HCEC 1CT (cell line): Measurements from ENCODE around the gene VPS39.

Experiments used
- DNase-seq: peaks from one replicate; pipeline ENCODE4 v3.0.0-alpha.2; 2017

Gene VPS39

GRCh38 chr15:42141795-42142667, 66.1 kb downstream of the VPS39 start:
- no peak for DNase-seq

DNA sequence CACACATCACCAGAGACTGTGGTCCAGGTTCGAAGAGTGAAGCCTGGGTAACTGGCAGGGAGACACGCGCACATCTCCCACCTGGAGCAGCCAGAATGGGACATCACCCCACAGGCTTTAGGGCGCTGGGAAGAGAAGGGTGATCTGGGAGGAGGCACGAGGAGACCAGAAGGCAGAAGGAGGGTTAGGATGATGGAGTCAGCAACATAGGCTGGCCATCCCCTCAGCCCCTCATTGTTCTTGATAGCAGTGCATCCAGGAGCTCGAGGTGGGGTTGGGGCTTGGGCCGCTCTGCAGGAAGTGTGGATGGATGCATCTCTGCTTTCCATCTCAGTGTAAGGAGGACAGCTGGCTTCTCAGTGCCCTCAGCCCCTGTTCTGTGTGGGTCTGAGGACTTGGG, 66.9 kb downstream of the VPS39 start:
- no peak for DNase-seq

GRCh38 chr15:42140383-42141070, 67.6 kb downstream of the VPS39 start:
- DNase-seq = no peak

GRCh38 chr15:42139596-42139995, 68.5 kb downstream of the VPS39 start:
- DNase-seq = no peak

- no peak for DNase-seq
These were observed 69.1 kb downstream of the VPS39 start for GRCh38 chr15:42138968-42139386.

DNA sequence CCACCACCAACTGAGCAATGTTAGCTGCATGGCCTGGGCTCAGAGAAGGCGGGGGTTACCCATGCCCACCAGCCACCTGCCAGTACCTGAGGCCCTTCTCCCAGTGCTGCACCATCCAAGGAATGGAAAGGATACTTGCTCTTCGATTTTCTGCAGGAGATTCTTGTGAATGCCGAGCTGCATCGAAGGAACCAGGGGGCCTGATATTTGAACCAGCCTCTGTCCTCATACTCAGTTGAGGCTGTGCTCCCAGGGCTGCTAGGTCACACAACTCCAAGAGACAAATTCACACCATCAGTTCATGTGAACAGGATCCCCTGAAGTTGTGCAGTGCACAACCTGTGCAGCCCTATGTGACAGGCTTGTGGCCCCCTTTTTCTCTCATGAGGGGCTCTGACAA, 69.7 kb downstream of the VPS39 start:
- DNase-seq = no peak

DNA sequence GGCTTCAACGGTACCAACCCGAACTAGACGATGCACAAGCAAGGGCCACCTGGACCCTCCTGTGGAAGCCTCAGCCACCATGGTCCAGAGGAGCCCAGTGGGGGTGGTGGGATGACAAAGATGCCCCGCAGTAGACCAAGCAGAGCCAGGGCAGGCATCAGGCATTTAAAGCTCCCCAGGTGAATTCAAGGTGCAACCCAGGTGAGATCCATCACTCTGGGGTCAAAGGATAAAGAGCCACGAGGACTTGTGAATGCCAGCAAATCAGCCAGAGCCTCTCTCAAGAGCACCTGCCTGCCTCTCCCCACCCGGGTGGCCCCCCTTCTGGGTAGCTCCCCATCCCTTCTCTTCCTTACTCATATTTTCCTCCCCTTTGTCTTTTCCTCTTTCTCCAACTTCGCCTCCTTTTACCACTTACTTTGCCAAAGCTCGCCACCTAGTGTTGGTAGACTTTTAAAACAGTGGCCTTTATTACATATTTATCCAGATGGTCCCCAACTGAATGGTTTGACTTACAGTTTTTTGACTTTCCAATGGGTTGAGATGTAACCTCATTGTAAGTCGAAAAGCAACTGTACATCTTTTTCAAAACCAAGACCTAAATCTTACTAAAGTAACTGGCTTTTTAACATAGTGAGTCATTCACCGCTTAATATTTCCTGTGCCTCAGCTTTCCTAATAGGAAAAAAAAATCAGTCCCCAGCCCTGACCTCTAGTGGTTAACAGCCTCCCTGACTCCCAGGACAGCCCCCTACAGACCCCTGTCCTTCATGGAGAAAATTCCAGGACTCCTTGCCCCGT, 70.4 kb downstream of the VPS39 start:
- DNase-seq = peak; percentile 54

DNA sequence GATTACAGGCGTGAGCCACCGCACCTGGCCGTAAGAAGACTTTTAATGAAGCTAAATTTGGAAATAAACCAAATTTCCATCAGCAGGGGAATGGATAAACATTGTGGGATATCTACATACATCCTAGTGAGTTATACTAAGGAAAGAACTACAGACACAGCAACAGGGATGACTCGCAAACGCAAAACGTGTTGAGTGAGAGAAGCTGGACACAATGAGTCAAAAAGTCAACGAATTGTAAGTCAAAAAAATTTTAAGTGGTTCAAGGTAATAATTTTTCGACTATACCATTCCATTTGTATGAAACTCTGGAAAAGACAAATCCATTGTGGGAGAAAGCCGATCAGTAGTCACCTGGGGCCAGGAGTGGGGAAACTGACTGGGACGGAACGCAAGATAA, 71.6 kb downstream of the VPS39 start:
- no peak for DNase-seq

DNA sequence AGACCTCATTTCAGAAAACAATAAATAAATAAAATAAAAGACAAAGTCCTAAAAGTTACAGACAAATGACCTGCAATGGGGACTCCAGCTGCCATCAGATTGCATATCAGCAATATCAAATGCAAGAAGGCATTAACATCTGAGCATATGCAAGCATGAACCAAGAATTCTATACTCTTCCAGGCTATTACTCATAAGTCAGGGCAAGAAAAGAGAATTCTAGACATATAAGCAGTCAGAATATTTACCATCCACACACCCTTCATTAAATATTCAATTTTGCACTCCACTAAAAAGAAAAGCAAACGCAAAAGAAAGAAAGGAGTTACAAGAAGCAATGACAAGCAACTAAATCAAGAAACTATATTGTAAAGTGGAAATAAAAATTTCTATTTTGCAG, 72.8 kb downstream of the VPS39 start:
- no peak for DNase-seq

GRCh38 chr15:42134617-42135245, 73.4 kb downstream of the VPS39 start:
- DNase-seq = no peak

GRCh38 chr15:42133886-42134502, 74.1 kb downstream of the VPS39 start:
- peak; percentile 29 for DNase-seq

DNA sequence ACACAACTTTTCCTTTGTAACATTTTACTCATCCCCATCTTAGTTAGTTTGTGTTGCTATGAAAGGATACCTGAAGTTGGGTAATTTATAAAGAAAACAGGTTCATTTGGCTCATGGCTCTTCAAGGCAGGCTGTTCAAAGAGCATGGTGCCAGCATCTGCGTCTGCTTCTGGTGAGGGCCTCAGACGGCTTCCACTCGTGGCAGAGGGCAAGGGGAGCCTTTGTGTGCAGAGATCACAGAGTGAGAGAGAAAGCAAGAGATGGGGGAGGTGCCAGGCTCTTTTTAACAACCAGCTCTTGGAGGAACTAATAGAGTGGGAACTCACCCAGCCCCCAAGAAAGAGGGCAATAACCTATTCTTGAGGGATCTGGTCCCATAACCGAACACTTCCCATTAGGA, 74.7 kb downstream of the VPS39 start:
- no peak for DNase-seq

- no peak for DNase-seq
These were observed 76.0 kb downstream of the VPS39 start for GRCh38 chr15:42131826-42132806.

- DNase-seq = no peak
These were observed 77.1 kb downstream of the VPS39 start for GRCh38 chr15:42131006-42131405.

- no peak for DNase-seq
These were observed 77.7 kb downstream of the VPS39 start for GRCh38 chr15:42130246-42130986.

GRCh38 chr15:42129364-42129763, 78.7 kb downstream of the VPS39 start:
- DNase-seq = no peak

DNA sequence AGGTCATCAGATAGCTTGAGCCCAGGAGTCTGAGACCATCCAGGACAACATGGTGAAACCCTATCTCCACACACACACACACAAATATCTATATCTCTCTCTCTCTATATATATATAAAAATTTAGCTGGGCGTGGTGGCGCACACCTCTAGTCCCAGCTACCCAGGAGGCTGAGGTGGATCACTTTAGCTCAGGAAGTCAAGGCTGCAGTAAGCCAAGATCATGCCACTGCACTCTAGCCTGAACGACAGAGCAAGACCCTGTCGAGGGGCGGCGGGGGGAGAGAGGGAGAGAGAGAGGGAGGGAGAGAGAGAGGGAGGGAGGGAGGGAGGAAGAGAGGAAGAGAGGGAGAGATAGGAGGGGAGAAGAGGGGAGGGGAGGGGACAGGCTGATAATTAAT, 79.6 kb downstream of the VPS39 start:
- DNase-seq = no peak

- no peak for DNase-seq
These were observed 84.6 kb downstream of the VPS39 start for GRCh38 chr15:42123546-42123945.

- no peak for DNase-seq
These were observed 86.4 kb downstream of the VPS39 start for GRCh38 chr15:42121682-42122081.

DNA sequence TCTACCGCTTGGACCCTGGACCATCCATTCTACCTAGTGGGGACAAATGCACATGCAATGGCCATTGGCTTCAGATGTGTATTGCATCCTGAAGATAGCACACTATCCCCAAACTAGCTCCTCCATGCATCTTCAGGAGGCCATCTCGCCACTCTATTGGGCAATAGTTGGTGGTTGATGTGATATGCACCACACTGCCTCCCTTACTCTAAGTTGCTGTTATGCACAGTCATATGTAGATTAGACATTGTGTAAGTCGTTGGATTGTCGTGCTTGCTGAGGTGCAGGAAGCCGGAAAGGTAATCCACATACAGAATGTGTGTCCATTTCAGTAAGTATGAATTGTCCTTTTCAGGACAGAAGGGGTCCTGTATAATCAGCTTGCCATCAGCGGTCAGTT, 87.1 kb downstream of the VPS39 start:
- DNase-seq = no peak

DNA sequence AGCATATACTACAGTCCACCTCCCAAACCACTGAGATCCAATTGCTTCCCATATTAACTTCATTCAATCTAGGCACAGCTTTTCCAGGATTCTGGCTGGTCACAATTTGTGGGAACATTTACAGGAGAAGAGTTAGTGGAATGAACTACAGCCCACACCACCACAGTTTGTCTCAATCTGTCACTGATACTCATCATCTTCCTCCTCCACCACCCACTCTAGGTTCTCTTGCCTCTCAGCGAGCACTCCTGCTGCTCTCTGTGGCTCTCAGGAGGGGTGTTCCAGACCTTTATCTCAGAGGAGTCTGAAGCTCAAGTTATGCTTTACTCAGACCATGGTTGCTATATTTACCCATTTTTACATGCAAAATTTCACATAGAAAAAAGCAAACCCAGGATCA, 87.8 kb downstream of the VPS39 start:
- DNase-seq = no peak
